GM23338 (cell line): Measurements from ENCODE around the gene CDH4.

ENCODE experiments used
- CREB1 ChIP-seq: fragments of 250-450 bp; sonication (Bioruptor Pico); IDR thresholded peaks from 2 replicates; pipeline ENCODE4 v1.5.0; 2020; ENCODE audit warnings: low read depth, mild to moderate bottlenecking, moderate library complexity
- CTCF ChIP-seq, 2 experiments: fragments of 200-600 bp in 1 of 2; sonication (generic) in 1 of 2; conservative IDR thresholded peaks; 2 replicates each; pipeline versions ENCODE4 v1.5.1 to v1.6.1; 2016 to 2017; ENCODE audit warnings: antibody characterized with exemption in 2 of 2, low read depth in 2 of 2, mild to moderate bottlenecking in 2 of 2, moderate library complexity in 1 of 2
- EZH2 ChIP-seq: fragments of 200-600 bp; sonication (generic); IDR thresholded peaks from one replicate; pipeline ENCODE4 v1.8.0; 2017; ENCODE audit warnings: antibody characterized with exemption, mild to moderate bottlenecking, low read depth; ENCODE audit not compliant: unreplicated experiment
- EZH2phosphoT487 ChIP-seq: fragments of 200-600 bp; sonication (generic); IDR thresholded peaks from one replicate; pipeline ENCODE4 v1.8.1; 2018; ENCODE audit warnings: antibody characterized with exemption; ENCODE audit not compliant: unreplicated experiment
- JUNB ChIP-seq: IDR thresholded peaks from one replicate; pipeline ENCODE4 v1.6.1; 2016; ENCODE audit warnings: antibody characterized with exemption; ENCODE audit not compliant: unreplicated experiment
- POLR2AphosphoS5 ChIP-seq: IDR thresholded peaks from 2 replicates; pipeline ENCODE4 v1.6.1; 2016; ENCODE audit warnings: antibody characterized with exemption, low read depth
- REST ChIP-seq: IDR thresholded peaks from one replicate; pipeline ENCODE4 v1.6.1; 2018; ENCODE audit warnings: antibody characterized with exemption; ENCODE audit not compliant: unreplicated experiment
- STAT1 ChIP-seq: IDR thresholded peaks from one replicate; pipeline ENCODE4 v1.6.1; 2016; ENCODE audit warnings: antibody characterized with exemption; ENCODE audit not compliant: unreplicated experiment
- ZNF114 ChIP-seq: fragments of 250-450 bp; sonication (Bioruptor Pico); IDR thresholded peaks from 2 replicates; pipeline ENCODE4 v1.5.0; 2020; ENCODE audit warnings: mild to moderate bottlenecking, moderate library complexity
- ZNF331 ChIP-seq: fragments of 250-450 bp; sonication (Bioruptor Pico); IDR thresholded peaks from 2 replicates; pipeline ENCODE4 v1.5.0; 2020; ENCODE audit warnings: low read depth, mild to moderate bottlenecking, moderate library complexity

- TF ChIP-seq CTCF (conservative IDR thresholded peaks at IDR 0.05; ENCODE audit: low read depth in 2 of 2) = no peak
- TF ChIP-seq STAT1 = no peak
- TF ChIP-seq EZH2phosphoT487 = no peak
- TF ChIP-seq EZH2 = no peak
- no peak for TF ChIP-seq POLR2AphosphoS5
- no peak for TF ChIP-seq CREB1 (CRISPR knock-in tag)
- no peak for TF ChIP-seq REST
- TF ChIP-seq ZNF331 (CRISPR knock-in tag) = no peak
- TF ChIP-seq ZNF114 (CRISPR knock-in tag) = no peak
- no peak for TF ChIP-seq JUNB
Measured at GRCh38 chr20:61635721-61636455, 383.8 kb downstream of the CDH4 start.
